MM.1S (cell line): Measurements from ENCODE around the gene TBL1XR1.

Experiments
- CTCF ChIP-seq: fragments of 300-600 bp; sonication (generic); IDR thresholded peaks from 2 replicates; pipeline ENCODE4 v1.5.1; 2016; ENCODE audit warnings: antibody characterized with exemption, low read length, mixed read lengths
- EZH2phosphoT487 ChIP-seq: fragments of 300-600 bp; sonication (generic); IDR thresholded peaks from 2 replicates; pipeline ENCODE4 v1.6.1; 2018; ENCODE audit warnings: antibody characterized with exemption, low read length

GRCh38 chr3:177111541-177111949, 85.7 kb downstream of the TBL1XR1 start:
- TF ChIP-seq CTCF (no peak), EZH2phosphoT487 (no peak)
